Adrenal gland (tissue), 5 donors: ENCODE results near the gene COG6.

Experiments
- CTCF ChIP-seq, 6 experiments: fragments of 450-650 bp in 4 of 6; fragments of 200-600 bp in 2 of 6; sonication (generic) in 1 of 6; IDR thresholded peaks; 1 replicate in 5 of 6; 2 replicates in 1 of 6; pipeline versions ENCODE4 v1.5.1 to v1.8.0; 2016 to 2021; ENCODE audit warnings: antibody characterized with exemption in 6 of 6, mild to moderate bottlenecking in 2 of 6, moderate library complexity in 1 of 6
- POLR2A ChIP-seq, 2 donors: fragments of 450-650 bp; IDR thresholded peaks; one replicate each; pipeline ENCODE4 v1.6.1; 2017; ENCODE audit warnings: antibody characterized with exemption in 2 of 2, mild to moderate bottlenecking in 2 of 2, moderate library complexity in 1 of 2
- donor health status: DM: no; HTN: no; CAD: no.

- TF ChIP-seq CTCF (IDR thresholded peaks at IDR 0.05): no peak
- no peak for TF ChIP-seq POLR2A (IDR thresholded peaks at IDR 0.05)
These were observed 15.0 kb downstream of the COG6 start for GRCh38 chr13:39670445-39670844.
